HT-29 (cell line): ENCODE results near the gene CHRM5. TPM values are rescaled to one million over a fixed set of nuclear protein-coding genes. Genes with fewer than 3 reads are reported as not detected.

Experiments used
- DNase-seq: peaks from one replicate; pipeline ENCODE4 v3.0.0-alpha.2; 2015; ENCODE audit warnings: low spot score
- total RNA-seq: library from RNA; depleted of rRNA; stranded (reverse); fragments of >200 nt; shearing (Covaris generic); gene quantifications from 2 replicates; pipeline ENCODE4 v1.2.3, GENCODE V29; 2014; rRNA removed

The CHRM5 gene
- total RNA-seq, 1 experiment from 2014 or later: not detected

DNA sequence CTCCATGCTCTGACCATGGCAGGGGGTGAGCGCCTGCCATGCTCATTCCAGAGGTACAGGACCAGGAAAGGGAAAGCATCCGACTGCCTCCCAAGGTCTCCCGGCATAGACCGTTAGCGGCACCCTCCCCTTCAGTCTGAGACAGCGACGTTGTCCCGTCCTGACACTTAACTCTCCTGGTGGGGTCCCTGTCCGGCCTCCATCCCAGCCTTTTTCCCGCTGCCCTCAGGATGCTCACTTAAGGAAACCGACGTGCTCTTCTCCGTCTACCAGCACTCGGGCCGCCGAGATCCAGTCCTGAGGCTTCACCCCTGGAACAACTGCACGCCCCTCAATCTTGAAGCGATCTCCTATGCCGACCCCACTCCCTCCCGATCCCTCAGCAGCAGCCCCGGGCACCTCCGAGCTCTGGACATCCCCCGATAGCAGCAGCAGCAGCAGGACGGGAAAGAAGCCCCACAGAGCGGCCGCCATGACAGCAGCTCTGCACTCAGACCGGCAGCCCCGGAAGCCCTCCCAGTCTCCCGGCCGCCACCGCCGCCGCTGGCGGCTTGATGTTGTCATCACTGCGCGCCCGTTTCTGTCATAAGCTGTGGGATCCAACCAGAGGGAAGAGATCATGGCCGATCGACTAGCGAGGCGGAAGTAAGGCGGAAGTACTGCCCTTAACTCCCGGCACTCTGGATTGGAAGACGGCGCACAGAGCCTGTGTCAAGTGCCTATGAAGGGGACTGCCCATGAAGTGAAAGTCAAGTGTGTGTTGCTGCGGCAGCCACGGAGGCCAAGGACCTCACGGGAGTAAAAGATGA is 133.3 kb downstream of the CHRM5 start, which contains the start of the genes EMC7 and PGBD4:
TSS of gene EMC7 (minus strand) at position 497 of the 809 bp plus-strand sequence. CDS start at position 474, 23 bp downstream.
TSS of gene PGBD4 (plus strand) at position 718 of the 809 bp plus-strand sequence. CDS start 449 bp downstream, outside the sequence.
- peak; percentile 99 for DNase-seq

DNA sequence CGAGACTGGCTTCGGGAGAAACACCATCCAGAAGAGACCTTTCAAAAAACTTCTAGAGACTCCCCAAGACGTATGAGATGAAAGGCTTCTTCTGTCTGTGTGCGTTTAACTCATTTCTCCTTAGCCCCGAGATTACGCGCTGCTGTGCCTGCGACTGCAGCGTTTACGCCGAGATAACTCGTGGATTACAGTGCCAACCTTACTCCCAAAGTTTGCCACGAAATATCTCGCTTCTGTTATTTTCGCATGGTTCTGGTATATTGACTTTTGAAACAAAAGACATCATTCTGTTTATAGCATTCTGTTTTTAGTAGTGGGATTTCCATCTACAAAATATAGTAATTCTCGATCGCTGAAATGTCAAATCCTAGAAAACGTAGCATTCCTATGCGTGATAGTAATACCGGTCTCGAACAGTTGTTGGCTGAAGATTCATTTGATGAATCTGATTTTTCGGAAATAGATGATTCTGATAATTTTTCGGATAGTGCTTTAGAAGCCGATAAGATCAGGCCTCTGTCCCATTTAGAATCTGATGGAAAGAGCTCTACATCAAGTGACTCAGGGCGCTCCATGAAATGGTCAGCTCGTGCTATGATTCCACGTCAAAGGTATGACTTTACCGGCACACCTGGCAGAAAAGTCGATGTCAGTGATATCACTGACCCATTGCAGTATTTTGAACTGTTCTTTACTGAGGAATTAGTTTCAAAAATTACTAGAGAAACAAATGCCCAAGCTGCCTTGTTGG is 134.1 kb downstream of the CHRM5 start:
- DNase-seq: no peak

DNA sequence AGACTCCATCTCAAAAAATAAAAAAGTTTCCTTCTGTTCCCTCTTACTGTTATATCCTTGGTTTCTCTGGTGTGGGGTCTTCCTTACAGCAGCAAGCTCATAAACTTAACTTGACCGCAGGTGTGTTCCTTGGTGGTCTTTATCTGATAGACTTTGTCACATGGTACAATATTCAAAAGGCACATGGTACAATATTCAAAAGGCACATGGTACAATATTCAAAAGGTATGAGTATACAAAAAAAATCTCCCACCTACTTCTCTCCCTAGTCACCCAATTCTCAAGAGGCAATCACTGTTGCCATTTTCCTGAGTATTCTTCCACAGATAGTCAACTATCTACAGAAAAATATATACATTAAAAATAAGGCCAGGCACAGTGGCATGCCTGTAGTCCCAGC is 138.1 kb downstream of the CHRM5 start:
- no peak for DNase-seq

DNA sequence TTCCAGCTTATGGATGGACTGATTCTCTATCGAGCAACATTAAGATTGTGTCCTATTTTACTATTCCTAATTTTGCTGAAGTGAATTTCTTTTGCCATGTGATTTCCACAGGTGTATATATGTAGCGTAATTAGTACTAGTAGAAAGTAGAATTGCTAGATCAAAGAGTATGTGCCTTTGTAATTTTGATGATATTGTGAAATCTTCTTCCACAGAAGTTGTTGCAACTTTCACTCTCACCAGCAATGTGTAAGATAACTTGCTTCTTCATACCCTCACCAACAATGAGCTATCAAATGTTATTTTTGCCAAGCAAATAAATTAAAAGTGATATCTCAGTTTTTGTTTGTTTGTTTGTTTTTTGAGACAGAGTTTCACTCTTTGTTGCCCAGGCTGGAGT is 139.0 kb downstream of the CHRM5 start:
- DNase-seq: no peak

DNA sequence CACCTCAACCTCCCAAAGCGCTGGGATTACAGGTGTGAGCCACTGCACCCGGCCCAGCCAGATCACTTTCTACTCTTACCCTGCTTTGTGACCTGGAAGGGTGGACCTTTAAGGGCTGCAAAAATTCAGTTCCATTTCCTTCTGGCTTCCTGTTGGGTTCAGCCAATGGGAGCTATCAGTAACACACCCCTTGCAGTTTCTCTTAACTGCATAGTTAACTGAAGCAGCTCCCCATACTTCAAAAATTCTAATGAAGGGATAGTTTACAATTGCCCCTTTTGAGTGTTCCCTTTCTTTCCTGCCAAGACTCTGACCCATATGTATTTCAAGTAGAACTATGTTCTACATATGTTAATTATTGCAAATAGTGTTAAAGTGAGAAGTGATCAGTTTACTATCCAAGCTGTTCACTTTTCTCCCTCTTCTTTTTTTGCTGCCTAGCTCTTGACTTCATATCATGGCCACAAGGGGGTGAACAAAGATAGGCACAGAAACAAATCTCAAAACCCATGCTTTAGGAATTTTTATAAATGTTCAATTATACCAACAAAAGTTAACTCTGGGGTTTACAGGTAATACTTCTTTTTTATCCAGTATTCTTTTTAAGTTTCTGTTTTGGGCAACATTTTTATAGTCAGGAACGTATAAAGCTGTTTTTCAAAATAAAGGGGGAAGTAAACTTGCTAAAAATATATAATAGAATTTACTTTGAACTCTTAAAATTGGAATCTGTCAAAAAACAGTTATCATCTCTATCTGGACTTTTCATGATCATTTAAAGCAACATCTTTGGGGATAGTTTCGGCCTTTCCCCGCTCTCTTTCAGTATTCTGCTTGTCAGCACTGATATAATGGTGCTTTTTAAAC is 141.7 kb downstream of the CHRM5 start:
- DNase-seq: peak; percentile 58

DNA sequence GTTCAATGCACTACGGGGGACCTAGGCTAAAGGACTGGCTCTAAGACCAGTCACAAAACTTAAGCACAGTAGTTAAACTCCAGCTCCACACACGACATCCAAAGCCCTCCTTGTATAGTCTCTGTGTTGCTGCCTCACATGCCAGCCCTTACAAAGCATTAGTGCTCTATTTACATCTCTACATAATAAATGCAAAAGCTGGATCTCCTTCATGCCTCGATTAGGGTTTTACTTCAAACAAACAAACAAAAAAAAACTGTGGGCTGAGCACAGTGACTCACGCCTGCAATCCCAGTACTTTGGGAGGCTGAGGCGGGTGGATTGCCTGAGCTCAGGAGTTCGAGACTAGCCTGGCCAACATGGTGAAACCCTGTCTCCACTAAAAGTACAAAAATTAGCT is 143.2 kb downstream of the CHRM5 start:
- no peak for DNase-seq

DNA sequence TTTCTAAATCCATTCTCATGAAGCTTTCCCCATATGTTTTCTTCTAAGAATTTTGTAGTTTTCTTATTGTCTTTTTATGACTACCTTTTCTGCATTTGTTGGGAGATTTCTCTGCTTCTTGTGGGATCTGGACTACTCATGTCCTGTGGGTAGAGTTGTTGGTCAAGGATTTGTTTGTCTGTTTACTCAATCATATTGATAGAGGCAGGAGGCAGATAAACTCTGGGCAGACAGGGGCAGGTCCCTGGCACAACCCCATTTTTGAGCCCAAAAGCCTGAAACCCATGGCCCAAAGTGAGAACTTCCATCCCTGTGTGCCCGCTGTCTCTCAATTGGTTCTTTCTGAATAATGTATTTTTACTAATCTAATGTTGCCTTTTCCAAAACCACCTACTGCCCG is 145.9 kb downstream of the CHRM5 start:
- DNase-seq: no peak

DNA sequence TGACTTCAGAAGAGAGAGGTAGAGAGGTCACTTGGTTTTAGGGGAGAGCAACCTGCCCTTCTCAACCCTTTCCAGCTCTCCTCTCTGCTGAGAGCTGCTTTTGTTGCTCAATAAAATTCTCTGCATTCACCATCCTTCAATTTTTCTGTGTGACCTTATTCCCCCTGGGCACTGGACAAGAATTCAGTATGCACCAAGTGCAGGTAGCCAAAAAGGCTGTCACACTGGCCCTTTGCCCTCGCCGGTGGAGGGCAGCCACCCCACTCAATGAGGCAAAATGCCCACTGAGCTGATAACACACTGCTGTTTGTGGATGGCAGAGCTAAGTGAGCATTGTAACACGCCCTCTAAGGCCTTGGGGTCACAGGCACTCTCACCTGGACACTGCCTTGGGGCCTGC is 146.4 kb downstream of the CHRM5 start:
- no peak for DNase-seq

DNA sequence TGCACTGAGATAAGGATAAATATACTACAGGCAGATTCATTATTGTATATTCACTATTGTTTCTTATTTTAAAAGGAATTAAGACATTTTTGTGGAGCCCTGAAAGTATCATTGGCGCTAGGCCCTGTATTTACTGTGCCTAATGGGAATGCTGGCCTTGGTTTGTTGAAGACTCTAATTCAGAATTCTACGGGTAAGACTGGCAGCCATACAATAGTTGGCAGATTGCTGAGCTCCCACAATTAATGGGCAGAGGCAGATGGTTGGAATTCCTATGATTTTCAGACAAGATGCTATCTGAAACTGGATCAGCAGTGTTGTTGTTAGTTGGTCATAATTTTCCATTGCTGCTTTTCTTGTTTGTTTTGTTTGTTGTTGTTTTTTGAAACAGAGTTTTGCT is 148.3 kb downstream of the CHRM5 start:
- DNase-seq: peak; percentile 11

Other genes with a start within 250 kb of the CHRM5 start
- gene AVEN, start 70.7 kb downstream of the CHRM5 start, total RNA-seq: 11.9 and 15.0 TPM in 2 replicates
- 28.1 and 32.0 TPM in 2 replicates for gene EMC7, start 133.4 kb downstream of the CHRM5 start, total RNA-seq
- gene PGBD4, start 133.6 kb downstream of the CHRM5 start, total RNA-seq: 1.5 and 1.7 TPM in 2 replicates
- gene KATNBL1, start 241.6 kb downstream of the CHRM5 start, total RNA-seq: 8.1 and 13.4 TPM in 2 replicates